B cell (primary cell): Measurements from ENCODE around the gene CD58.

Experiments
- EZH2 ChIP-seq: IDR thresholded peaks from 2 replicates; pipeline ENCODE4 v1.6.1; 2012; ENCODE audit warnings: borderline replicate concordance, low read depth, mild to moderate bottlenecking, moderate library complexity, low read length; ENCODE audit not compliant: insufficient read depth, poor library complexity, severe bottlenecking
- TF ChIP-seq, protein P1 (sequence below): fragments of 200-600 bp; IDR thresholded peaks from one replicate; pipeline ENCODE4 v1.8.0; 2022; ENCODE audit warnings: antibody characterized with exemption, mild to moderate bottlenecking

GRCh38 chr1:116504308-116505156 is 66.3 kb downstream of the CD58 start:
- TF ChIP-seq, protein P1, sequence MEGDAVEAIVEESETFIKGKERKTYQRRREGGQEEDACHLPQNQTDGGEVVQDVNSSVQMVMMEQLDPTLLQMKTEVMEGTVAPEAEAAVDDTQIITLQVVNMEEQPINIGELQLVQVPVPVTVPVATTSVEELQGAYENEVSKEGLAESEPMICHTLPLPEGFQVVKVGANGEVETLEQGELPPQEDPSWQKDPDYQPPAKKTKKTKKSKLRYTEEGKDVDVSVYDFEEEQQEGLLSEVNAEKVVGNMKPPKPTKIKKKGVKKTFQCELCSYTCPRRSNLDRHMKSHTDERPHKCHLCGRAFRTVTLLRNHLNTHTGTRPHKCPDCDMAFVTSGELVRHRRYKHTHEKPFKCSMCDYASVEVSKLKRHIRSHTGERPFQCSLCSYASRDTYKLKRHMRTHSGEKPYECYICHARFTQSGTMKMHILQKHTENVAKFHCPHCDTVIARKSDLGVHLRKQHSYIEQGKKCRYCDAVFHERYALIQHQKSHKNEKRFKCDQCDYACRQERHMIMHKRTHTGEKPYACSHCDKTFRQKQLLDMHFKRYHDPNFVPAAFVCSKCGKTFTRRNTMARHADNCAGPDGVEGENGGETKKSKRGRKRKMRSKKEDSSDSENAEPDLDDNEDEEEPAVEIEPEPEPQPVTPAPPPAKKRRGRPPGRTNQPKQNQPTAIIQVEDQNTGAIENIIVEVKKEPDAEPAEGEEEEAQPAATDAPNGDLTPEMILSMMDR = no peak
- TF ChIP-seq EZH2 = no peak
